Endodermal cell (in vitro differentiated cells): ENCODE results near the gene DEFB125. TPM values are rescaled to one million over a fixed set of nuclear protein-coding genes. Genes with fewer than 3 reads are reported as not detected.
A peak's percentile ranks its signal among the peaks of the same experiment; 100 is the strongest.

ENCODE experiments used
- DNase-seq: peaks from one replicate; pipeline ENCODE4 v3.0.0-alpha.2; 2017
- H3K27ac ChIP-seq: 2 replicates; pipeline ENCODE4 v1.5.1; 2013; ENCODE audit warnings: mild to moderate bottlenecking, low read depth, low read length, moderate library complexity
- H3K27me3 ChIP-seq: 2 replicates; pipeline ENCODE4 v1.6.1; 2013; ENCODE audit warnings: mild to moderate bottlenecking, low read length, moderate library complexity; ENCODE audit not compliant: insufficient read depth, control insufficient read depth, poor library complexity, severe bottlenecking
- H3K36me3 ChIP-seq: 2 replicates; pipeline ENCODE4 v1.7.0; 2013; ENCODE audit warnings: mild to moderate bottlenecking, low read length, moderate library complexity; ENCODE audit not compliant: control insufficient read depth, insufficient read depth
- H3K4me1 ChIP-seq: one replicate; pipeline ENCODE4 v1.7.0; 2013; ENCODE audit warnings: low read length; ENCODE audit not compliant: control insufficient read depth, insufficient read depth
- H3K4me3 ChIP-seq: 2 replicates; pipeline ENCODE4 v1.5.1; 2013; ENCODE audit warnings: mild to moderate bottlenecking, low read length, moderate library complexity
- H3K9ac ChIP-seq: 2 replicates; pipeline ENCODE4 v1.6.1; 2013; ENCODE audit warnings: mild to moderate bottlenecking, low read length, moderate library complexity; ENCODE audit not compliant: poor library complexity, severe bottlenecking; ENCODE audit errors: extremely low read depth
- H3K9me3 ChIP-seq: 2 replicates; pipeline ENCODE4 v1.6.1; 2013; ENCODE audit warnings: mild to moderate bottlenecking, low read length, moderate library complexity; ENCODE audit not compliant: control insufficient read depth
- H3K27ac Mint-ChIP-seq: 2 replicates; pipeline ENCODE4 v1.8.0; 2020; ENCODE audit warnings: mixed read lengths
- H3K27me3 Mint-ChIP-seq: 2 replicates; pipeline ENCODE4 v1.8.0; 2021; ENCODE audit warnings: mild to moderate bottlenecking, mixed read lengths; ENCODE audit not compliant: insufficient read depth
- H3K36me3 Mint-ChIP-seq: 2 replicates; pipeline ENCODE4 v1.8.0; 2020; ENCODE audit warnings: low read depth, mixed read lengths
- H3K4me1 Mint-ChIP-seq: 2 replicates; pipeline ENCODE4 v1.8.0; 2020; ENCODE audit warnings: mixed read lengths
- H3K4me3 Mint-ChIP-seq: 2 replicates; pipeline ENCODE4 v1.8.0; 2020; ENCODE audit warnings: mild to moderate bottlenecking, moderate library complexity, mixed read lengths
- H3K9me3 Mint-ChIP-seq: 2 replicates; pipeline ENCODE4 v1.8.0; 2020; ENCODE audit warnings: mild to moderate bottlenecking, mixed read lengths
- CTCF ChIP-seq: fragments of 200-600 bp; sonication (generic); conservative IDR thresholded peaks from 2 replicates; pipeline ENCODE4 v1.5.0; 2021; ENCODE audit warnings: antibody characterized with exemption, mild to moderate bottlenecking
- WGBS, 2 experiments: methylation state at CpG; one replicate each; pipeline versions ENCODE4 v1.1.5 to v1.1.7; 2013; ENCODE audit warnings: missing lambda C conversion rate in 2 of 2, mixed read lengths in 1 of 2; ENCODE audit not compliant: insufficient coverage in 1 of 2, insufficient read length in 1 of 2; 5-methylcytosine and 5-hydroxymethylcytosine counted together
- total RNA-seq, 2 donors: library from RNA; stranded (reverse); fragmentation: NEBNext Ultra II Directional in 1 of 2; extraction: Animal tissue kit (Norgen Biotek cat#: 25700) in 1 of 2; gene quantifications; 2 replicates in 1 of 2; 3 replicates in 1 of 2; pipeline ENCODE4 v1.2.1, GENCODE V29; 2021

Gene DEFB125
- total RNA-seq, 2 donors from 2014 or later, result not detected

GRCh38 chr20:61757-62156 lies 25.7 kb upstream of the DEFB125 start:
- H3K27me3 ChIP-seq, result no peaks in the 10 kb centered on the region
- Mint-ChIP-seq H3K4me1 (no peaks in the 10 kb centered on the region), H3K9me3 (no peaks in the 10 kb centered on the region), H3K4me3 (no peak overlapping the region), H3K27ac (no peak overlapping the region), H3K36me3 (no peaks in the 10 kb centered on the region), H3K27me3 (no peaks in the 10 kb centered on the region)
- no peaks in the 10 kb centered on the region for H3K36me3 ChIP-seq
- WGBS, 2 experiments, result 71 to 80% methylated on average over 5 of the region's 5 CpGs
- DNase-seq, result no peak
- H3K4me3 ChIP-seq, result no peak overlapping the region
- no peaks in the 10 kb centered on the region for H3K4me1 ChIP-seq
- no peak for TF ChIP-seq CTCF
- H3K27ac ChIP-seq, result no peak overlapping the region
- peaks cover 61% of the 10 kb centered on the region for H3K9me3 ChIP-seq
- H3K9ac ChIP-seq, result no peak overlapping the region

- Histone ChIP-seq H3K27ac (no peak overlapping the region), H3K4me1 (no peaks in the 10 kb centered on the region), H3K9ac (no peak overlapping the region), H3K36me3 (no peaks in the 10 kb centered on the region), H3K9me3 (peaks cover 69% of the 10 kb centered on the region), H3K27me3 (no peaks in the 10 kb centered on the region), H3K4me3 (peak overlapping the region; percentile 3)
- no peak for TF ChIP-seq CTCF
- 81 to 82% methylated on average over 3 of the region's 3 CpGs for WGBS, 2 experiments
- Mint-ChIP-seq H3K36me3 (no peaks in the 10 kb centered on the region), H3K4me3 (no peak overlapping the region), H3K27me3 (no peaks in the 10 kb centered on the region), H3K9me3 (no peaks in the 10 kb centered on the region), H3K27ac (no peak overlapping the region), H3K4me1 (no peaks in the 10 kb centered on the region)
- DNase-seq, result no peak
These were observed 25.0 kb upstream of the DEFB125 start for GRCh38 chr20:62487-62886.

- no peak overlapping the region for H3K9ac ChIP-seq
- peak overlapping the region; percentile 22 for H3K4me3 ChIP-seq
- Mint-ChIP-seq H3K4me3 (no peak overlapping the region), H3K36me3 (no peaks in the 10 kb centered on the region), H3K27me3 (no peaks in the 10 kb centered on the region), H3K9me3 (no peaks in the 10 kb centered on the region), H3K4me1 (no peaks in the 10 kb centered on the region), H3K27ac (no peak overlapping the region)
- no peaks in the 10 kb centered on the region for H3K36me3 ChIP-seq
- no peak for TF ChIP-seq CTCF
- H3K9me3 ChIP-seq, result peaks cover 73% of the 10 kb centered on the region
- H3K4me1 ChIP-seq, result no peaks in the 10 kb centered on the region
- H3K27ac ChIP-seq, result no peak overlapping the region
- 80 to 95% methylated on average over 3 of the region's 3 CpGs for WGBS, 2 experiments
- H3K27me3 ChIP-seq, result peaks cover 3% of the 10 kb centered on the region
- no peak for DNase-seq
These were observed 23.4 kb upstream of the DEFB125 start for GRCh38 chr20:64026-64603.
